Activated T-helper 1 cell treated with anti-CD3 and anti-CD28 coated beads, Interleukin-12 subunit alpha, Interleukin-12 subunit beta, Interleukin-2, Interleukin-4 antibody, amounts not matched to agents 30 ng/mL and 10 ng/mL and 1 ng/mL, durations not matched to agents 14 hours and 24 hours and 36 hours (primary cell): ENCODE results near the gene CPLANE2. TPM values are rescaled to one million over a fixed set of nuclear protein-coding genes. Genes with fewer than 3 reads are reported as not detected.
"Not testable (repeated sequence)": the region's sequence is repeated elsewhere in the genome, so short reads cannot be mapped to it uniquely, and the experiment has no call there.

Experiments used
- DNase-seq: peaks from one replicate; pipeline ENCODE4 v3.0.0; 2021; ENCODE audit warnings: low spot score
- H3K27ac Mint-ChIP-seq: one replicate; pipeline ENCODE4 v1.8.0; 2021; ENCODE audit warnings: mild to moderate bottlenecking, mixed read lengths
- H3K27me3 Mint-ChIP-seq: one replicate; pipeline ENCODE4 v1.8.0; 2022; ENCODE audit warnings: mild to moderate bottlenecking, moderate library complexity, mixed read lengths; ENCODE audit not compliant: insufficient read depth
- H3K36me3 Mint-ChIP-seq: one replicate; pipeline ENCODE4 v1.8.0; 2021; ENCODE audit warnings: low read depth, mixed read lengths
- H3K4me1 Mint-ChIP-seq: one replicate; pipeline ENCODE4 v1.8.0; 2021; ENCODE audit warnings: low read depth, mixed read lengths
- H3K4me3 Mint-ChIP-seq: one replicate; pipeline ENCODE4 v1.8.0; 2021; ENCODE audit warnings: mild to moderate bottlenecking, moderate library complexity, mixed read lengths
- H3K9me3 Mint-ChIP-seq: one replicate; pipeline ENCODE4 v1.8.0; 2021; ENCODE audit warnings: mixed read lengths
- intact Hi-C: fragments of 100-400 bp; cut with micrococcal nuclease; formaldehyde crosslinking; loops from one replicate; pipeline ENCODE4 v1.15.1; 2024
- total RNA-seq: library from RNA; stranded (reverse); gene quantifications from 2 replicates; pipeline ENCODE4 v1.2.3, GENCODE V29; 2022

Gene CPLANE2
- total RNA-seq, 1 donor from 2014 or later: 3.8 TPM

GRCh38 chr1:16257556-16257955 lies 20.6 kb upstream of the CPLANE2 start:
- H3K4me3 Mint-ChIP-seq, H3K27me3 Mint-ChIP-seq, H3K4me1 Mint-ChIP-seq, H3K27ac Mint-ChIP-seq, DNase-seq, H3K9me3 Mint-ChIP-seq, intact Hi-C loops: not testable (repeated sequence)
- H3K36me3 Mint-ChIP-seq: peaks cover 19% of the 10 kb centered on the region

DNA sequence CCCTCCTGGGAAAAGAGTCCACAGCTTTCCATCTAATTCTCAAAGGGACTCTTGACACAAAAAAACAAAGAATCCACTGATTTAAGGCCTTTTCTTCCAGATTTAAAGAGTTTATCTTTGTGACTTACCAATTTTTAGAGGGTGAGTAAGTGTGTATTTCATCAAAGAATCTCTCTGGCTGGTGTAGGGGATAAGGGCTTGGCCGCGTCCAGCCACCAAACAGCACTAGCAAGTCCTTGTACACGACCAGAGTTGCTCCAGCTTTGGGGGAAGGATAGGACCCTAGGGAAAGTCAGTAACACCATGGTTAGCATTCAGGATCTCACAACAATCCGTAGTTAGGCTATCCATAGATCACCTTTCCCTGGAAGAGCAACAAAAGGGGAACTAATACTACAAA lies 19.5 kb upstream of the CPLANE2 start:
- no peaks in the 10 kb centered on the region for H3K4me1 Mint-ChIP-seq
- no peaks in the 10 kb centered on the region for H3K9me3 Mint-ChIP-seq
- peaks cover 25% of the 10 kb centered on the region for H3K36me3 Mint-ChIP-seq
- no peak overlapping the region for H3K4me3 Mint-ChIP-seq
- H3K27me3 Mint-ChIP-seq: no peaks in the 10 kb centered on the region
- H3K27ac Mint-ChIP-seq: no peak overlapping the region
- intact Hi-C loops: no loop called here
- DNase-seq: no peak

DNA sequence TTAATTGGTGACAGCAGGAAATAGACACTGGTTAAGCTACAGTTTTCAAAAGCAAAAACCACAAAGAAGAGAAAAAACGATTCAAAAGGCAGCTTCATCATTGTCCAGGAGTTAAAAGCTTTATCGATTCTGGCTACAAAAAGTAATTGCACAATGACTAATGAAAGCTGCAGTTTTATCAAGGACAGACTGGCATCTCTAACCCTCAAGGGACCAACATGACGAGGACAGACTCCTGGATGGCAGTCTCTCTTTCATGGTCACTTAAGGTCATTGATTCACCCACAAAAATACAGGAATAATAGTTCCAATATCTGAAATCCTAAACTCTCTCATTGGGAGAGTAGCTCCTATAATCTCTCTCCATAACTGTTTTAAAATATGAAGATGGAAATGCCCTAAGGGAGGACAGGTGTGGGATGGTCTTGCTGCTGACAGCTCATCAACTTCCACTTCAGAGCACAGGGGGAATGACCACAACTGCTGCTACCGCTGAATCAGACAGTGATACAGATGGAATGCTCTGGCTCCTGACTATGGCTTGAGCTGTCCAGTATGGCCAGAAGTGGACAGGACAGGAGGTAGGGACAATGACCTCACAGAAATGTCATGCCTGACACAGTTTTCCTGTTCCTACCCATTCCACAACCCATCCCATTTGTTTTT lies 17.4 kb upstream of the CPLANE2 start:
- Mint-ChIP-seq H3K27ac (no peak overlapping the region), H3K4me3 (no peak overlapping the region), H3K36me3 (peaks cover 33% of the 10 kb centered on the region), H3K9me3 (no peaks in the 10 kb centered on the region), H3K27me3 (no peaks in the 10 kb centered on the region), H3K4me1 (peaks cover 6% of the 10 kb centered on the region)
- intact Hi-C loops: no loop called here
- no peak for DNase-seq

GRCh38 chr1:16253332-16253922 lies 16.4 kb upstream of the CPLANE2 start:
- DNase-seq: no peak
- H3K27ac Mint-ChIP-seq: no peak overlapping the region
- H3K9me3 Mint-ChIP-seq: no peaks in the 10 kb centered on the region
- peaks cover 11% of the 10 kb centered on the region for H3K4me1 Mint-ChIP-seq
- H3K27me3 Mint-ChIP-seq: no peaks in the 10 kb centered on the region
- intact Hi-C loops: no loop called here
- H3K36me3 Mint-ChIP-seq: peaks cover 36% of the 10 kb centered on the region
- H3K4me3 Mint-ChIP-seq: no peak overlapping the region

- no peaks in the 10 kb centered on the region for H3K9me3 Mint-ChIP-seq
- H3K27me3 Mint-ChIP-seq: no peaks in the 10 kb centered on the region
- H3K4me3 Mint-ChIP-seq: no peak overlapping the region
- H3K27ac Mint-ChIP-seq: no peak overlapping the region
- DNase-seq: no peak
- peaks cover 11% of the 10 kb centered on the region for H3K4me1 Mint-ChIP-seq
- intact Hi-C loops: no loop called here
- peaks cover 36% of the 10 kb centered on the region for H3K36me3 Mint-ChIP-seq
These were observed 15.9 kb upstream of the CPLANE2 start for GRCh38 chr1:16252912-16253311.

- Mint-ChIP-seq H3K4me3 (no peak overlapping the region), H3K9me3 (no peaks in the 10 kb centered on the region), H3K4me1 (peaks cover 11% of the 10 kb centered on the region), H3K36me3 (peaks cover 45% of the 10 kb centered on the region), H3K27ac (no peak overlapping the region), H3K27me3 (no peaks in the 10 kb centered on the region)
- intact Hi-C loops: no loop called here
- no peak for DNase-seq
These were observed 14.4 kb upstream of the CPLANE2 start for GRCh38 chr1:16251381-16251780.

DNA sequence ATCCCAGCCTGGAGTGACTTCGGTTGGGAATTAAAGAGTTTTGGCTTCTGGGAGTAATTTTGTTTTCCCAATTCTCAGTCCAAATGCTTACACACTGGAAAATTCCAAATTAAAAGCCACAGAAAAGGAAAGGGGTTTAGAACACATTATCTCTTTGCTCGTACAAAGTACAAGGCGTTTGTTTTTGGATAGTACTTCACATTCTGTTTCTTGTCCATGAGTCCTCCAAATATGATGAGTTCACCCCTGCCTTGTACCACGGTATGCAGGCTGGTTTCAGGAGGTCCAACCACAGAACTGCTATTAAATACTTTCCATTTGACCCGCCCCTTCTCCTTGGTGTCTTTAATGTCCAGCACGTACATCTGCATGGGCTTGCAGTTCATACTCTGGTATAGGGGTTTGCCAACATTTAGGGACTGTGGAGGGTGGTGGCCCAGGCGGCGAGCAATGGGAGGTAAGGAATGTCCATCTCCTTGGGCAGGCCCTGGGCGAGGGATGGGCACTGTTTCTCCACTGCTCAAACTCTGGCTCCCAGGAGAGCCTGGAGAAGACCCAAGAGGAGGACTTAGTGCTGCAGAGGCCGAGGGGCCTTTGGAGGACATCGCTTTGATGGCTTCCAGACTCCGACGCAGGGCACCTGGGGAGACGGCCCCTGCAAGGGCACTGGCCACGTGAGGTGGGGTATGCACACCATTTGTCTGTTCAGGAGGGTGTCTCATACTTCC lies 13.7 kb upstream of the CPLANE2 start:
- H3K4me1 Mint-ChIP-seq: peaks cover 11% of the 10 kb centered on the region
- DNase-seq: no peak
- H3K9me3 Mint-ChIP-seq: no peaks in the 10 kb centered on the region
- no peak overlapping the region for H3K27ac Mint-ChIP-seq
- no peaks in the 10 kb centered on the region for H3K27me3 Mint-ChIP-seq
- intact Hi-C loops: no loop called here
- H3K36me3 Mint-ChIP-seq: peaks cover 41% of the 10 kb centered on the region
- H3K4me3 Mint-ChIP-seq: no peak overlapping the region

- H3K27ac Mint-ChIP-seq: no peak overlapping the region
- H3K9me3 Mint-ChIP-seq: no peaks in the 10 kb centered on the region
- DNase-seq: no peak
- H3K4me3 Mint-ChIP-seq: no peak overlapping the region
- no peaks in the 10 kb centered on the region for H3K27me3 Mint-ChIP-seq
- peaks cover 36% of the 10 kb centered on the region for H3K36me3 Mint-ChIP-seq
- intact Hi-C loops: no loop called here
- H3K4me1 Mint-ChIP-seq: peaks cover 11% of the 10 kb centered on the region
These were observed 12.7 kb upstream of the CPLANE2 start for GRCh38 chr1:16249596-16250241.

DNA sequence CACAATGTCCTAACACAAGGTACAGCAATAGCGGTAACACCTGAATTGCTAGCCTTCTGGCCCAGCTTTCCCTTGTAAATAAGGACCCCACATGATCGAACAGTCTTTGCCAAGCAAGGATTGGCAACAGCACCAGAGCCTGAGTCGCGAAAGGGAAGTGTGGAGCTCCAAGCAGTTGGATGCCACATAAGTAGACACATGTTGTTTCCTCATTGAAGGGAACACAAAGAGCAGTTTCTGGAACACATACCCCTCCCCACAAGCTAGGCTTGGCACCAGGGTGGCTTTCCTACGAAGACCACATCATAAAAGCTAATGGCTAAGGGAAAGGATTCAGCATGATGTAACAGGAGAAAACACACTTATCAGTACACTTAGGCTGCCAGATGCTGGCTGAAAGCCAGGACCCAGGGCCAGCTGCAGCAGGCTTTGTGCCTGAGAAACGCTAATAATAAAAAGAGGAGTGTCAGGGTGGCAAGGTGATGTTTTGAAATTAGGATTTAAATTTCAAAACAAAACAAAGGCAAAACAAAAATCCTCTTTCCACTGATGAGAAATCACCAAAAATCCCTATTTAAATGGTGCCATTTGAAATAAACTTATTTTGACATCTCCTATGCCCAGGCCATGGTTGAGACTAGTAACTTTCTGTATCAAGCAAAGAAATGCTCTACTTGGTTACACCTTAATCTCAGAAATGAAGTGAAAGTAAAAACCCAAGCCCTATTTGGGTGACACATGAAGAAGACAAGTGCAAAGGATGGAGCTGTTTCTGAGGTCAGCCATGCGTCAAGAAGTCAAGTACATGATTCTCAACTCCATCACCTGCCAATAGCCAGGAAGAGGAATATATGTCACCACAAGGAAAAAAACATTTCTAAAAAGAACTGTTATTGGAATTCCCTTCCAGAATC lies 11.9 kb upstream of the CPLANE2 start:
- DNase-seq: no peak
- Mint-ChIP-seq H3K9me3 (no peaks in the 10 kb centered on the region), H3K4me3 (no peak overlapping the region), H3K27me3 (no peaks in the 10 kb centered on the region), H3K27ac (peak overlapping the region; percentile 31), H3K4me1 (peaks cover 11% of the 10 kb centered on the region), H3K36me3 (peaks cover 30% of the 10 kb centered on the region)
- intact Hi-C loops: no loop called here

DNA sequence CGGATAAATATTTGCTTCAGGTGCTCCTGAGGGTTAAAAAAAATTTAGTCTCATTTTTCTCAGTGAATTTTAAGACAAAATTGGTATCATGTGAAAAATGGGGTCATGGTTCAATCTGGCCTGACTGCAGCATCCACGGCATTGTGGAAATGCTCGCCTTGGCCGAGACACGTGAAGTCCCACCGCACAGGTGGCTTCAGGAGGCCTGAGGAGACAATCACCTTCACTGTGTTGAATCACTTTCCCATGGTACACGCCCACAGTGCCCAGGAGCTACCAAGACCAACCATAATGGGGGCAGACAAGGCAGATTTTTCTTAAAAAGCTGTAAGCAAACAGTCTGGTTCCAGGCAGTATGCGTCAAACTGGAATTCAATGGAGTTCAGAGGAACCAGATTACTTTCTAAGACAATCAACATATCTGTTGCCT lies 11.0 kb upstream of the CPLANE2 start:
- Mint-ChIP-seq H3K27ac (no peak overlapping the region), H3K9me3 (no peaks in the 10 kb centered on the region), H3K4me3 (no peak overlapping the region), H3K36me3 (peaks cover 28% of the 10 kb centered on the region), H3K4me1 (peaks cover 11% of the 10 kb centered on the region), H3K27me3 (no peaks in the 10 kb centered on the region)
- no peak for DNase-seq
- intact Hi-C loops: no loop called here

DNA sequence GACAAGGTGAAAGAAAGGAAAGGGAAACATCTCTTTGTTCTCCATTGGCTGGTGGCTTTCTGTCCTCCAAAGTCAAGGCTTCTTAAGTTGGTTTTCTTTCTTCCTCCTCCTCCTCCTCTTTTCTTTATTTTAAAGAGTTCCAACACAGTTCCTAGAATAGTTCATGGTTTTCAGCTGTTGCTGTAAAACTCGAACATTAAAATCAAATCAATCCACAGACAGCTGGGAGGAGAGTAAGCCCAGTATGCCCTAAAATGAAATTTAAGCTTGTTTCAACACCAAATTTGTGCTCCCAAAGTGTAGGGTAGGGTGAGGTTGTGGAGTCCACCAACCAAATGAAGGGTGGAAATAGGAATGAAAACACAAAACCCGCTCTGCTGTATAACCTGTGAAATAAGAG lies 10.5 kb upstream of the CPLANE2 start:
- Mint-ChIP-seq H3K27ac (no peak overlapping the region), H3K27me3 (no peaks in the 10 kb centered on the region), H3K36me3 (peaks cover 25% of the 10 kb centered on the region), H3K4me1 (peaks cover 11% of the 10 kb centered on the region), H3K9me3 (no peaks in the 10 kb centered on the region), H3K4me3 (no peak overlapping the region)
- no peak for DNase-seq
- intact Hi-C loops: no loop called here

DNA sequence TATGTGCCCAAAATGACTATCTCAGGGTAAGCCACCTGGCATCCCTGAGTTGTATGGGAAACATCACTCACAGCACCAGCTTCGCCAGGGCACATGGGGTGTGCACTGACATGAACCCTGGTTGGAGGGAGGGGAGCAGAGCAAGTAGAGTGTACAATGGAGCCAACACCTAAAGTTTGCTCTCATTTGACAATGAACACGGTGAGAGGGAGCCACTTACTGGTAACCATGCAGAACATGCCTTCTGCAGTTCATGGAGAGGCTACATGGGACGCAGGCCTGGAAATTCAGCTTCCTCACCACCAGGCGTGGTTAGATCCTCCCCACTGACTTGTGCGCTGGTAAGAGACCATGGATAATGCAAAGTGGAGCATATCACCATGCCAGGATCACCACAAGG lies 10.0 kb upstream of the CPLANE2 start:
- Mint-ChIP-seq H3K9me3 (no peaks in the 10 kb centered on the region), H3K27me3 (no peaks in the 10 kb centered on the region), H3K27ac (no peak overlapping the region), H3K4me1 (peaks cover 11% of the 10 kb centered on the region), H3K36me3 (peaks cover 22% of the 10 kb centered on the region), H3K4me3 (no peak overlapping the region)
- DNase-seq: no peak
- intact Hi-C loops: no loop called here
